H1 (cell line): ENCODE data around the gene TMPRSS2. TPM values are rescaled to one million over a fixed set of nuclear protein-coding genes. Genes with fewer than 3 reads are reported as not detected.

Source experiments
- CTCF ChIA-PET: fragments of 300-600 bp; sonication (Branson Sonifier 250); formaldehyde crosslinking; loops from one replicate; lab custom pipeline; 2021; ENCODE audit not compliant: partially characterized antibody; lab: Charles Lee
- POLR2A ChIA-PET: fragments of 300-600 bp; sonication (Branson Sonifier 250); formaldehyde crosslinking; loops from one replicate; lab custom pipeline; 2021; ENCODE audit warnings: inconsistent platforms; ENCODE audit not compliant: partially characterized antibody; lab: Charles Lee
- DNase-seq, 2 experiments: peaks; one replicate each; pipeline versions ENCODE4 v3.0.0 to v3.0.0-alpha.2; 2010 to 2022; ENCODE audit warnings: low spot score in 2 of 2, low read depth in 1 of 2, mixed read lengths in 1 of 2
- FAIRE-seq: peaks from 2 replicates; lab custom pipeline; 2011; peaks lifted over from hg19 to GRCh38; lab: Jason Lieb, UNC
- H2AFZ ChIP-seq: 2 replicates; pipeline ENCODE4 v1.8.1; 2012; ENCODE audit warnings: low read length, inconsistent platforms
- H2AK5ac ChIP-seq: 2 replicates; pipeline ENCODE4 v1.6.1; 2013; ENCODE audit warnings: low read depth, low read length
- H2BK120ac ChIP-seq: replicated peaks from 2 replicates; pipeline ENCODE3; 2013; ENCODE audit warnings: low read depth, low read length, inconsistent platforms
- H2BK12ac ChIP-seq: 2 replicates; pipeline ENCODE4 v1.6.1; 2013; ENCODE audit warnings: low read depth, low read length
- H2BK15ac ChIP-seq: 2 replicates; pipeline ENCODE4 v1.6.1; 2013; ENCODE audit warnings: low read length
- H2BK20ac ChIP-seq: 2 replicates; pipeline ENCODE4 v1.6.1; 2013; ENCODE audit warnings: low read length
- H2BK5ac ChIP-seq: 2 replicates; pipeline ENCODE4 v1.6.1; 2013; ENCODE audit warnings: low read depth, low read length
- H3K14ac ChIP-seq: 2 replicates; pipeline ENCODE4 v1.6.1; 2013; ENCODE audit warnings: inconsistent platforms; ENCODE audit not compliant: insufficient read length
- H3K18ac ChIP-seq: 2 replicates; pipeline ENCODE4 v1.6.1; 2013; ENCODE audit warnings: low read length; ENCODE audit errors: extremely low read depth
- H3K23ac ChIP-seq: 2 replicates; pipeline ENCODE4 v1.6.1; 2013; ENCODE audit warnings: inconsistent platforms; ENCODE audit not compliant: insufficient read length
- H3K23me2 ChIP-seq: 2 replicates; pipeline ENCODE4 v1.6.1; 2013; ENCODE audit warnings: low read depth, low read length
- H3K27ac ChIP-seq: 2 replicates; pipeline ENCODE4 v1.6.1; 2011; ENCODE audit warnings: low read depth, low read length, inconsistent platforms
- H3K27me3 ChIP-seq, 4 experiments: replicated peaks in 1 of 4; 1 replicate in 1 of 4; 2 replicates in 3 of 4; pipeline versions ENCODE4 v1.6.1 to v1.8.1; 2011 to 2013; ENCODE audit warnings: low read length in 3 of 4, mild to moderate bottlenecking in 3 of 4, inconsistent platforms in 2 of 4, mixed read lengths in 2 of 4, moderate library complexity in 1 of 4; ENCODE audit not compliant: control insufficient read depth in 3 of 4, insufficient read depth in 3 of 4; ENCODE audit errors: extremely low read depth in 1 of 4
- H3K36me3 ChIP-seq, 4 experiments: 2 replicates each; pipeline versions ENCODE4 v1.6.1 to v1.8.1; 2011 to 2013; ENCODE audit warnings: mild to moderate bottlenecking in 4 of 4, low read length in 3 of 4, moderate library complexity in 2 of 4, control low read depth in 1 of 4, inconsistent platforms in 1 of 4; ENCODE audit not compliant: insufficient read depth in 4 of 4, control insufficient read depth in 2 of 4
- H3K4ac ChIP-seq: replicated peaks from 2 replicates; pipeline ENCODE3; 2013; ENCODE audit warnings: low read length, low read depth, mixed read lengths, inconsistent platforms; ENCODE audit not compliant: insufficient read length
- H3K4me1 ChIP-seq, 4 experiments: replicated peaks in 1 of 4; 1 replicate in 1 of 4; 2 replicates in 3 of 4; pipeline versions ENCODE4 v1.6.1 to v1.8.1; 2011 to 2013; ENCODE audit warnings: low read length in 3 of 4, inconsistent platforms in 2 of 4, mixed read lengths in 1 of 4; ENCODE audit not compliant: insufficient read depth in 4 of 4, control insufficient read depth in 3 of 4
- H3K4me2 ChIP-seq, 2 experiments: 2 replicates each; pipeline versions ENCODE4 v1.6.1 to v1.8.1; 2011 to 2013; ENCODE audit warnings: low read depth in 2 of 2, low read length in 2 of 2, control low read depth in 1 of 2, inconsistent platforms in 1 of 2, mild to moderate bottlenecking in 1 of 2; ENCODE audit not compliant: insufficient read depth in 1 of 2
- H3K4me3 ChIP-seq, 4 experiments: fragments of 200-600, 300-600 bp in 1 of 4; sonication (generic), shearing (Covaris generic), sonication (Bioruptor Twin) in 1 of 4; 2 replicates each; pipeline versions ENCODE4 v1.5.1 to v1.8.1; 2011 to 2016; ENCODE audit warnings: low read length in 4 of 4, low read depth in 3 of 4, control low read depth in 2 of 4, inconsistent platforms in 2 of 4, mild to moderate bottlenecking in 2 of 4, mixed read lengths in 1 of 4, moderate library complexity in 1 of 4; ENCODE audit not compliant: insufficient read depth in 2 of 4; ENCODE audit errors: extremely low read depth in 1 of 4
- H3K56ac ChIP-seq: replicated peaks from 2 replicates; pipeline ENCODE3; 2013; ENCODE audit warnings: low read depth, mild to moderate bottlenecking, mixed read lengths, low read length, inconsistent platforms; ENCODE audit not compliant: insufficient read length
- H3K79me1 ChIP-seq: 2 replicates; pipeline ENCODE4 v1.6.1; 2013; ENCODE audit warnings: low read depth, low read length, control low read depth
- H3K79me2 ChIP-seq, 2 experiments: 2 replicates each; pipeline versions ENCODE4 v1.6.1 to v1.8.1; 2012 to 2013; ENCODE audit warnings: low read length in 2 of 2, mild to moderate bottlenecking in 2 of 2, inconsistent platforms in 1 of 2; ENCODE audit not compliant: insufficient read depth in 2 of 2, control insufficient read depth in 1 of 2
- H3K9ac ChIP-seq, 4 experiments: replicated peaks in 1 of 4; 1 replicate in 1 of 4; 2 replicates in 3 of 4; pipeline versions ENCODE4 v1.6.1 to v1.8.1; 2011 to 2013; ENCODE audit warnings: low read depth in 3 of 4, low read length in 3 of 4, control low read depth in 2 of 4, mild to moderate bottlenecking in 2 of 4, moderate library complexity in 2 of 4, inconsistent platforms in 1 of 4; ENCODE audit errors: extremely low read depth in 1 of 4
- H3K9me3 ChIP-seq, 2 experiments: 2 replicates each; pipeline versions ENCODE4 v1.6.1 to v1.8.1; 2012 to 2013; ENCODE audit warnings: mild to moderate bottlenecking in 2 of 2, moderate library complexity in 2 of 2, control low read depth in 1 of 2, inconsistent platforms in 1 of 2, low read depth in 1 of 2, low read length in 1 of 2, mixed read lengths in 1 of 2; ENCODE audit not compliant: insufficient read depth in 2 of 2
- H4K20me1 ChIP-seq, 2 experiments: replicated peaks in 1 of 2; 2 replicates each; pipeline versions ENCODE3 to v1.8.1; 2011 to 2013; ENCODE audit warnings: inconsistent platforms in 2 of 2, low read length in 2 of 2, mild to moderate bottlenecking in 1 of 2; ENCODE audit not compliant: insufficient read depth in 2 of 2, control insufficient read depth in 1 of 2
- H4K5ac ChIP-seq: 2 replicates; pipeline ENCODE4 v1.6.1; 2013; ENCODE audit warnings: low read length, low read depth, mixed read lengths, inconsistent platforms; ENCODE audit not compliant: insufficient read length
- H4K8ac ChIP-seq: 2 replicates; pipeline ENCODE4 v1.8.0; 2013; ENCODE audit warnings: mild to moderate bottlenecking, moderate library complexity, low read length, inconsistent platforms; ENCODE audit not compliant: insufficient read depth; ENCODE audit errors: extremely low read depth
- H4K91ac ChIP-seq: replicated peaks from 2 replicates; pipeline ENCODE3; 2013; ENCODE audit warnings: low read length, mixed read lengths, inconsistent platforms; ENCODE audit not compliant: insufficient read length
- ATF2 ChIP-seq: IDR thresholded peaks from 2 replicates; pipeline ENCODE4 v1.6.1; 2012; ENCODE audit warnings: low read length, inconsistent platforms
- CBX8 ChIP-seq: fragments of 300-800, 300-1000 bp; sonication (generic); IDR thresholded peaks from 2 replicates; pipeline ENCODE4 v1.7.1; 2016; ENCODE audit warnings: low read depth, low read length, borderline replicate concordance
- CREB1 ChIP-seq: IDR thresholded peaks from 2 replicates; pipeline ENCODE4 v1.6.1; 2012; ENCODE audit warnings: inconsistent platforms
- FOSL1 ChIP-seq: IDR thresholded peaks from 2 replicates; pipeline ENCODE4 v1.6.1; 2011; ENCODE audit warnings: mild to moderate bottlenecking, low read depth, low read length, moderate library complexity; ENCODE audit not compliant: insufficient read depth
- GABPA ChIP-seq: IDR thresholded peaks from 2 replicates; pipeline ENCODE4 v1.6.1; 2011; ENCODE audit warnings: mild to moderate bottlenecking, low read length, moderate library complexity, borderline replicate concordance; ENCODE audit not compliant: insufficient read depth
- KDM1A ChIP-seq: fragments of 200-600, 300-600 bp; sonication (generic); IDR thresholded peaks from 2 replicates; pipeline ENCODE4 v1.7.1; 2016; ENCODE audit warnings: mild to moderate bottlenecking, low read length, borderline replicate concordance
- MAX ChIP-seq: IDR thresholded peaks from 2 replicates; pipeline ENCODE4 v1.6.1; 2012; ENCODE audit warnings: inconsistent platforms
- RAD21 ChIP-seq, 2 experiments: IDR thresholded peaks in 1 of 2; conservative IDR thresholded peaks in 1 of 2; 2 replicates each; pipeline ENCODE4 v1.6.1; 2011; ENCODE audit warnings: low read depth in 2 of 2, low read length in 2 of 2, improper control_type of control experiment in 1 of 2, inconsistent platforms in 1 of 2, mild to moderate bottlenecking in 1 of 2, moderate library complexity in 1 of 2
- SIN3A ChIP-seq, 2 experiments: IDR thresholded peaks in 1 of 2; conservative IDR thresholded peaks in 1 of 2; 2 replicates each; pipeline ENCODE4 v1.6.1; 2011 to 2012; ENCODE audit warnings: low read length in 2 of 2, improper control_type of control experiment in 1 of 2, low read depth in 1 of 2, mild to moderate bottlenecking in 1 of 2
- SRF ChIP-seq: IDR thresholded peaks from 2 replicates; pipeline ENCODE4 v1.6.1; 2011; ENCODE audit warnings: mild to moderate bottlenecking, low read depth, low read length, moderate library complexity
- WGBS, 2 experiments: shearing (Covaris generic) in 1 of 2; methylation state at CpG; one replicate each; pipeline versions ENCODE4 v1.1.6 to v1.1.7; 2013 to 2015; ENCODE audit warnings: low lambda C conversion rate in 2 of 2, mixed read lengths in 2 of 2, inconsistent platforms in 1 of 2, low coverage in 1 of 2, missing lambda C conversion rate in 1 of 2; ENCODE audit not compliant: insufficient replicate concordance in 2 of 2, insufficient coverage in 1 of 2, insufficient read length in 1 of 2; ENCODE audit errors: extremely low coverage in 1 of 2, missing lambda C conversion rate in 1 of 2; 5-methylcytosine and 5-hydroxymethylcytosine counted together
- polyA plus RNA-seq, 7 experiments: library from polyadenylated mRNA; depleted of rRNA in 3 of 7; stranded (reverse) in 5 of 7; unstranded in 2 of 7; fragments of >200 nt in 5 of 7; fragments of 200-250 nt in 2 of 7; gene quantifications; 1 replicate in 5 of 7; 2 replicates in 1 of 7; 4 replicates in 1 of 7; pipeline versions ENCODE4 v1.2.1 to v1.2.3, GENCODE V29; 2011 to 2013; ENCODE audit warnings: missing spikeins in 2 of 7, mixed read lengths in 2 of 7
- total RNA-seq: library from RNA; stranded (reverse); fragmentation: NEBNext Ultra II Directional; extraction: Animal tissue kit (Norgen Biotek cat#: 25700); gene quantifications from 2 replicates; pipeline ENCODE4 v1.2.1, GENCODE V29; 2021

The TMPRSS2 gene
- total and polyA plus RNA-seq, 2 of the 8 experiments (the other 6 are each of a cell fraction or from before 2014, with no cell fraction given), result 9.2 to 11.0 TPM

- peaks cover 0 to 2% (median 0%) of the 10 kb centered on the region in 4 experiments; a peak in 1 of 7 replicates for H3K4me1 ChIP-seq
- H3K9me3 ChIP-seq, result no peaks in the 10 kb centered on the region
- H4K8ac ChIP-seq, result no peak overlapping the region
- H3K4ac ChIP-seq, result no peak overlapping the region
- FAIRE-seq (no peak), DNase-seq (no peak)
- no peak overlapping the region for H4K5ac ChIP-seq
- H3K23ac ChIP-seq, result no peak overlapping the region
- H3K79me1 ChIP-seq, result no peaks in the 10 kb centered on the region
- H3K23me2 ChIP-seq, result peaks cover 2% of the 10 kb centered on the region; the same call in 1 of the 2 replicates
- WGBS, 2 experiments, result 89% methylated on average over 4 of the region's 4 CpGs; no CpG with 5 or more reads in 1 of the 2 experiments
- no peaks in the 10 kb centered on the region for H3K27me3 ChIP-seq
- H3K4me2 ChIP-seq, result no peak overlapping the region
- no peak overlapping the region for H3K27ac ChIP-seq
- H3K36me3 ChIP-seq, result no peaks in the 10 kb centered on the region
- H3K79me2 ChIP-seq, result no peaks in the 10 kb centered on the region
- ChIA-PET POLR2A (interaction anchor here (1.3 to 1.8 kb wide), 3 partner anchors 8 to 11 kb away, joined by 3 to 5 read pairs (median 3); no protein-coding TSS in a partner anchor), CTCF (interaction anchor here (1.2 kb wide), 1 partner anchor 20 kb away, joined by 3 read pairs; no protein-coding TSS in a partner anchor)
- no peak overlapping the region for H3K18ac ChIP-seq
- no peak overlapping the region for H2BK20ac ChIP-seq
- no peak overlapping the region for H3K9ac ChIP-seq
- no peak overlapping the region for H2BK12ac ChIP-seq
- H3K14ac ChIP-seq, result no peak overlapping the region
- H2AK5ac ChIP-seq, result no peak overlapping the region
- no peak overlapping the region for H2BK15ac ChIP-seq
- H4K91ac ChIP-seq, result no peak overlapping the region
- no peak overlapping the region for H2BK120ac ChIP-seq
- no peak overlapping the region for H3K4me3 ChIP-seq
- H2AFZ ChIP-seq, result no peak overlapping the region
- no peak overlapping the region for H2BK5ac ChIP-seq
- no peak overlapping the region for H3K56ac ChIP-seq
- no peaks in the 10 kb centered on the region for H4K20me1 ChIP-seq
- TF ChIP-seq SIN3A (conservative IDR thresholded peaks at IDR 0.05 in 1 of 2, IDR thresholded peaks at IDR 0.05 in 1 of 2; ENCODE audit: low read depth in 1 of 2, low read length in 2 of 2) (no peak), ATF2 (no peak), GABPA (no peak), CREB1 (no peak), MAX (no peak), KDM1A (no peak), FOSL1 (no peak), RAD21 (IDR thresholded peaks at IDR 0.05 in 1 of 2, conservative IDR thresholded peaks at IDR 0.05 in 1 of 2; ENCODE audit: low read depth in 2 of 2, low read length in 2 of 2) (no peak), CBX8 (no peak), SRF (no peak)
Observed at GRCh38 chr21:41530366-41530765, 22.4 kb upstream of the TMPRSS2 start.
